SK-N-SH (cell line): ENCODE results near the gene WDR86. TPM values are rescaled to one million over a fixed set of nuclear protein-coding genes. Genes with fewer than 3 reads are reported as not detected.

Source experiments
- CTCF ChIA-PET: fragments of 300-600, 350-600 bp; formaldehyde crosslinking; extraction: SDS; loops from one replicate; lab custom pipeline; 2021; lab: Yijun Ruan, JAX
- POLR2A ChIA-PET: fragments of 350-600 bp; sonication (Branson Sonifier 250); formaldehyde crosslinking; extraction: SDS; loops from one replicate; lab custom pipeline; 2020; ENCODE audit warnings: antibody characterized with exemption, inconsistent platforms; lab: Yijun Ruan, JAX
- DNase-seq: peaks from one replicate; pipeline ENCODE4 v3.0.0; 2012
- H2AFZ ChIP-seq: fragments of 200-600 bp; sonication (generic); 2 replicates; pipeline ENCODE4 v1.8.1; 2016; ENCODE audit warnings: antibody characterized with exemption, mild to moderate bottlenecking, low read depth
- H3F3A ChIP-seq: fragments of 200-600 bp; sonication (generic); replicated peaks from 2 replicates; pipeline ENCODE3; 2016; ENCODE audit warnings: antibody characterized with exemption, mild to moderate bottlenecking; ENCODE audit not compliant: insufficient read depth
- H3K27ac ChIP-seq, 2 experiments: fragments of 200-500 bp in 1 of 2; fragments of 200-600 bp in 1 of 2; sonication (Bioruptor generic) in 1 of 2; sonication (generic), shearing (Covaris generic) in 1 of 2; 2 replicates each; pipeline versions ENCODE4 v1.5.1 to v1.6.1; 2014 to 2016; ENCODE audit warnings: low read depth in 2 of 2, inconsistent platforms in 1 of 2, low read length in 1 of 2, mild to moderate bottlenecking in 1 of 2, mixed read lengths in 1 of 2
- H3K27me3 ChIP-seq: fragments of 200-600 bp; sonication (generic), shearing (Covaris generic); 2 replicates; pipeline ENCODE4 v1.6.1; 2016; ENCODE audit warnings: mixed run types; ENCODE audit not compliant: insufficient read depth
- H3K36me3 ChIP-seq, 2 experiments: fragments of 200-500 bp in 1 of 2; fragments of 200-600 bp in 1 of 2; sonication (Bioruptor generic) in 1 of 2; sonication (generic) in 1 of 2; replicated peaks in 1 of 2; 2 replicates each; pipeline versions ENCODE3 to v1.5.1; 2014 to 2016; ENCODE audit warnings: low read length in 1 of 2, mild to moderate bottlenecking in 1 of 2; ENCODE audit not compliant: insufficient read depth in 2 of 2, control insufficient read depth in 1 of 2
- H3K4me1 ChIP-seq, 2 experiments: fragments of 200-500 bp in 1 of 2; fragments of 200-600 bp in 1 of 2; sonication (Bioruptor generic) in 1 of 2; sonication (generic), shearing (Covaris generic) in 1 of 2; 2 replicates each; pipeline versions ENCODE4 v1.5.1 to v1.6.1; 2014 to 2016; ENCODE audit warnings: low read depth in 1 of 2, low read length in 1 of 2, mixed run types in 1 of 2; ENCODE audit not compliant: insufficient read depth in 2 of 2, control insufficient read depth in 1 of 2
- H3K4me2 ChIP-seq: fragments of 200-600 bp; sonication (generic), shearing (Covaris generic); 2 replicates; pipeline ENCODE4 v1.6.1; 2017; ENCODE audit warnings: mixed run types
- H3K4me3 ChIP-seq, 2 experiments: fragments of 200-500 bp in 1 of 2; fragments of 200-600 bp in 1 of 2; sonication (Bioruptor generic) in 1 of 2; sonication (generic), shearing (Covaris generic) in 1 of 2; 2 replicates each; pipeline versions ENCODE4 v1.5.1 to v1.8.1; 2014 to 2016; ENCODE audit warnings: low read depth in 2 of 2, inconsistent platforms in 1 of 2, low read length in 1 of 2, mild to moderate bottlenecking in 1 of 2, mixed read lengths in 1 of 2, moderate library complexity in 1 of 2
- H3K79me2 ChIP-seq: fragments of 200-600 bp; sonication (generic); 2 replicates; pipeline ENCODE4 v1.8.1; 2017; ENCODE audit warnings: mild to moderate bottlenecking; ENCODE audit not compliant: insufficient read depth
- H3K9ac ChIP-seq: fragments of 200-600 bp; sonication (generic); 2 replicates; pipeline ENCODE4 v1.6.1; 2017; ENCODE audit warnings: mixed run types
- H3K9me2 ChIP-seq: fragments of 200-600 bp; sonication (generic); 2 replicates; pipeline ENCODE4 v1.6.1; 2017; ENCODE audit warnings: mixed run types
- H3K9me3 ChIP-seq: fragments of 200-600 bp; sonication (generic); 2 replicates; pipeline ENCODE4 v1.6.1; 2017; ENCODE audit warnings: mixed run types, mild to moderate bottlenecking, moderate library complexity
- H4K20me1 ChIP-seq: fragments of 200-600 bp; sonication (generic); 2 replicates; pipeline ENCODE4 v1.6.1; 2017; ENCODE audit warnings: mild to moderate bottlenecking, mixed run types; ENCODE audit not compliant: insufficient read depth
- CTCF ChIP-seq: fragments of 200-600 bp; sonication (generic); IDR thresholded peaks from 2 replicates; pipeline ENCODE4 v1.6.1; 2017; ENCODE audit warnings: antibody characterized with exemption, mild to moderate bottlenecking, moderate library complexity
- EP300 ChIP-seq, 2 experiments: IDR thresholded peaks; 2 replicates each; pipeline versions ENCODE4 v1.4.0 to v1.6.1; 2012; ENCODE audit warnings: borderline replicate concordance in 1 of 2, low read depth in 1 of 2, low read length in 1 of 2
- EZH2phosphoT487 ChIP-seq: fragments of 200-600 bp; sonication (generic); IDR thresholded peaks from 2 replicates; pipeline ENCODE4 v1.6.1; 2017; ENCODE audit warnings: low read depth, mixed run types, mild to moderate bottlenecking, antibody characterized with exemption, moderate library complexity, borderline replicate concordance
- GABPA ChIP-seq: IDR thresholded peaks from 2 replicates; pipeline ENCODE4 v1.4.0; 2012; ENCODE audit warnings: low read depth, mild to moderate bottlenecking
- GATA2 ChIP-seq: sonication (generic); formaldehyde crosslinking; IDR thresholded peaks from 2 replicates; pipeline ENCODE4 v1.5.0; 2020; ENCODE audit warnings: mild to moderate bottlenecking, missing genetic modification reagents
- IRF3 ChIP-seq: fragments of 150-350 bp; IDR thresholded peaks from 2 replicates; pipeline ENCODE4 v1.6.1; 2016; ENCODE audit warnings: mild to moderate bottlenecking, low read depth, low read length
- MAX ChIP-seq: IDR thresholded peaks from 2 replicates; pipeline ENCODE4 v1.4.0; 2012; ENCODE audit warnings: low read depth
- PBX3 ChIP-seq: IDR thresholded peaks from 2 replicates; pipeline ENCODE4; 2012
- RAD21 ChIP-seq: IDR thresholded peaks from 2 replicates; pipeline ENCODE4 v1.6.1; 2012; ENCODE audit warnings: mild to moderate bottlenecking, low read length
- RCOR1 ChIP-seq: fragments of 150-350 bp; IDR thresholded peaks from 2 replicates; pipeline ENCODE4 v1.6.1; 2017; ENCODE audit warnings: antibody characterized with exemption, low read length
- REST ChIP-seq: IDR thresholded peaks from 2 replicates; pipeline ENCODE4 v1.6.1; 2012; ENCODE audit warnings: mild to moderate bottlenecking, low read depth, low read length, moderate library complexity
- RFX5 ChIP-seq: IDR thresholded peaks from 2 replicates; pipeline ENCODE4 v1.6.1; 2012; ENCODE audit warnings: mild to moderate bottlenecking, improper control_type of control experiment, low read length
- TAF1 ChIP-seq: IDR thresholded peaks from 2 replicates; pipeline ENCODE4 v1.6.1; 2012; ENCODE audit warnings: low read depth, mild to moderate bottlenecking, low read length, moderate library complexity, borderline replicate concordance
- TEAD4 ChIP-seq: IDR thresholded peaks from 2 replicates; pipeline ENCODE4 v1.4.0; 2012; ENCODE audit warnings: mild to moderate bottlenecking, borderline replicate concordance; ENCODE audit not compliant: insufficient read depth
- USF1 ChIP-seq: IDR thresholded peaks from 2 replicates; pipeline ENCODE4 v1.4.0; 2012; ENCODE audit warnings: low read depth, borderline replicate concordance
- ZBTB33 ChIP-seq: IDR thresholded peaks from 2 replicates; pipeline ENCODE4 v1.4.0; 2012; ENCODE audit warnings: low read depth, borderline replicate concordance
- WGBS: methylation state at CpG from one replicate; pipeline ENCODE4 v1.1.6; 2017; ENCODE audit warnings: low lambda C conversion rate; 5-methylcytosine and 5-hydroxymethylcytosine counted together
- polyA plus RNA-seq, 3 experiments: library from polyadenylated mRNA; depleted of rRNA; stranded (reverse); fragments of >200 nt; gene quantifications; 2 replicates each; pipeline ENCODE4 v1.2.3, GENCODE V29; 2012

WDR86 gene
- polyA plus RNA-seq, 1 of the 3 experiments (the other 2 are of a cell fraction), result 1.0 TPM

- H4K20me1 ChIP-seq, result no peaks in the 10 kb centered on the region
- H3K4me2 ChIP-seq, result no peak overlapping the region
- ChIA-PET CTCF (interaction anchor here (0.8 to 7.5 kb wide), 5 partner anchors 13 to 129 kb away, joined by 3 to 126 read pairs (median 3); no protein-coding TSS in a partner anchor), POLR2A (no interaction called here)
- H3F3A ChIP-seq, result no peaks in the 10 kb centered on the region
- no peak overlapping the region for H2AFZ ChIP-seq
- no peak overlapping the region for H3K9ac ChIP-seq
- no peaks in the 10 kb centered on the region for H3K9me3 ChIP-seq
- no peak overlapping the region for H3K27ac ChIP-seq
- WGBS, result 66% methylated on average over 1 of the region's 1 CpG
- no peaks in the 10 kb centered on the region for H3K36me3 ChIP-seq
- no peaks in the 10 kb centered on the region; the same call in 1 of the 2 replicates for H3K27me3 ChIP-seq
- H3K9me2 ChIP-seq, result no peaks in the 10 kb centered on the region
- no peaks in the 10 kb centered on the region; a peak in 1 of 4 replicates for H3K4me1 ChIP-seq
- no peak overlapping the region for H3K4me3 ChIP-seq
- no peaks in the 10 kb centered on the region for H3K79me2 ChIP-seq
- no peak for TF ChIP-seq GATA2
- no peak for TF ChIP-seq MAX
- no peak for TF ChIP-seq TEAD4
- TF ChIP-seq GABPA, result no peak
- no peak for TF ChIP-seq RAD21
- TF ChIP-seq RCOR1, result no peak
- no peak for TF ChIP-seq USF1
- TF ChIP-seq REST, result no peak
- no peak for TF ChIP-seq RFX5
- TF ChIP-seq PBX3, result no peak
- no peak for TF ChIP-seq EZH2phosphoT487
- TF ChIP-seq IRF3, result no peak
- TF ChIP-seq EP300 (IDR thresholded peaks at IDR 0.05; ENCODE audit: borderline replicate concordance in 1 of 2, low read depth in 1 of 2, low read length in 1 of 2), result no peak
- TF ChIP-seq ZBTB33, result no peak
- no peak for TF ChIP-seq CTCF
- TF ChIP-seq TAF1, result no peak
- DNase-seq, result no peak
These were observed 34.8 kb upstream of the WDR86 start for GRCh38 chr7:151444632-151445031.
